WERI-Rb-1 (cell line): ENCODE measurements around the gene HSBP1.

ENCODE experiments used
- DNase-seq: peaks from one replicate; pipeline ENCODE4 v3.0.0-alpha.2; 2020
- H3K27ac ChIP-seq: fragments of 250-450 bp; sonication (Bioruptor Pico); 2 replicates; pipeline ENCODE4 v1.5.1; 2020; ENCODE audit warnings: mild to moderate bottlenecking, moderate library complexity
- H3K27me3 ChIP-seq: fragments of 250-450 bp; sonication (Bioruptor Pico); 2 replicates; pipeline ENCODE4 v1.5.1; 2021; ENCODE audit warnings: mild to moderate bottlenecking, low read depth, moderate library complexity; ENCODE audit not compliant: insufficient read depth, severe bottlenecking
- H3K36me3 ChIP-seq: fragments of 250-450 bp; sonication (Bioruptor Pico); 2 replicates; pipeline ENCODE4 v1.5.1; 2020; ENCODE audit warnings: mild to moderate bottlenecking, moderate library complexity
- H3K4me3 ChIP-seq: 2 replicates; pipeline ENCODE4 v1.5.1; 2011; ENCODE audit warnings: low read depth, mild to moderate bottlenecking, control low read depth, low read length
- H3K9me3 ChIP-seq: fragments of 250-450 bp; sonication (Bioruptor Pico); 2 replicates; pipeline ENCODE4 v1.5.1; 2021; ENCODE audit warnings: mild to moderate bottlenecking, moderate library complexity; ENCODE audit not compliant: severe bottlenecking
- TF ChIP-seq, protein P1 (sequence below): IDR thresholded peaks from 2 replicates; pipeline ENCODE4 v1.5.1; 2011; ENCODE audit warnings: low read depth, mild to moderate bottlenecking, control low read depth, inconsistent platforms, low read length

HSBP1 gene

DNA sequence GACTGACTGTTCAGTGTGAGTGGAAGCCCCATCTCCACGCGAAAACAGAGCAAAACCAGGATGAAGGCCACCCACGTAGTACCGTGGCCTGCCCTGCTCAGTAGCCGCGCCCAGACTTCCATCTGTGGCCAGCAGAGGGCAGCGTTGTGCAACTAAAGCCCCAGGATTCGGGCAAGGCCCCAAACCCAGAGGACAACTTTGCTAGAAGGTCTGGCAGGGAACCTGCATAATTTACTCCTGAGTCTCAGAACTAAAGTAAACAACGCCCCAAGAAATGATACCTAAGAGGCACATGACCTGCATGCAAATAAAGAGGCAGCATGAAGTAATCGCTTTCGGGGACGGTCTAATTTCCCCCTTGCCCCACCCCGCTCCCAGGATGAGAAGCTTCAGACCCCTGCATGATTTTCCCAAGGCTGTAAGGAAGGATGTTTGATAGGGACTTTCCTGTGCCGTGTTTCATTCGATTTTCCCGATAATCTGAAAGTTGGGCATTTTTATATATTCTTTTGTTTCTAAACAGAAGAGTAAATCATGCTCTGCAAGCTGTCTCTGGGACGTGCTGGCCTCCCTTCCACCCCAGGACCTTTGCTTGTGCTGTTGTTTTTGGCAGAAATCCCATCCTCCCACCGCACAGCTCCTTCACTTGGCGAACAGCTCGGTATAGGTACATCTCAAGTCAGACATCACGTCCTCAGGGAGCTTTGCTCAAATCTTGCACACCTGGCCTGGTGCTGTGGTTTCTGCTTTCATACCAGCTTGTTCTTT lies 18.6 kb downstream of the HSBP1 start:
- Histone ChIP-seq H3K4me3 (no peak overlapping the region), H3K36me3 (no peaks in the 10 kb centered on the region), H3K27me3 (no peaks in the 10 kb centered on the region), H3K27ac (no peak overlapping the region), H3K9me3 (no peaks in the 10 kb centered on the region)
- TF ChIP-seq, protein P1, sequence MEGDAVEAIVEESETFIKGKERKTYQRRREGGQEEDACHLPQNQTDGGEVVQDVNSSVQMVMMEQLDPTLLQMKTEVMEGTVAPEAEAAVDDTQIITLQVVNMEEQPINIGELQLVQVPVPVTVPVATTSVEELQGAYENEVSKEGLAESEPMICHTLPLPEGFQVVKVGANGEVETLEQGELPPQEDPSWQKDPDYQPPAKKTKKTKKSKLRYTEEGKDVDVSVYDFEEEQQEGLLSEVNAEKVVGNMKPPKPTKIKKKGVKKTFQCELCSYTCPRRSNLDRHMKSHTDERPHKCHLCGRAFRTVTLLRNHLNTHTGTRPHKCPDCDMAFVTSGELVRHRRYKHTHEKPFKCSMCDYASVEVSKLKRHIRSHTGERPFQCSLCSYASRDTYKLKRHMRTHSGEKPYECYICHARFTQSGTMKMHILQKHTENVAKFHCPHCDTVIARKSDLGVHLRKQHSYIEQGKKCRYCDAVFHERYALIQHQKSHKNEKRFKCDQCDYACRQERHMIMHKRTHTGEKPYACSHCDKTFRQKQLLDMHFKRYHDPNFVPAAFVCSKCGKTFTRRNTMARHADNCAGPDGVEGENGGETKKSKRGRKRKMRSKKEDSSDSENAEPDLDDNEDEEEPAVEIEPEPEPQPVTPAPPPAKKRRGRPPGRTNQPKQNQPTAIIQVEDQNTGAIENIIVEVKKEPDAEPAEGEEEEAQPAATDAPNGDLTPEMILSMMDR = peak; percentile 70
- DNase-seq = peak; percentile 64

GRCh38 chr16:83830091-83830768 lies 22.5 kb downstream of the HSBP1 start:
- no peak overlapping the region for H3K27ac ChIP-seq
- TF ChIP-seq, protein P1 = no peak
- H3K27me3 ChIP-seq = no peaks in the 10 kb centered on the region
- DNase-seq = no peak
- H3K9me3 ChIP-seq = no peaks in the 10 kb centered on the region
- no peaks in the 10 kb centered on the region for H3K36me3 ChIP-seq
- no peak overlapping the region for H3K4me3 ChIP-seq

GRCh38 chr16:83830769-83831455 lies 23.1 kb downstream of the HSBP1 start:
- H3K27ac ChIP-seq = no peak overlapping the region
- H3K4me3 ChIP-seq = no peak overlapping the region
- no peaks in the 10 kb centered on the region for H3K27me3 ChIP-seq
- TF ChIP-seq, protein P1 = no peak
- no peaks in the 10 kb centered on the region for H3K9me3 ChIP-seq
- H3K36me3 ChIP-seq = no peaks in the 10 kb centered on the region
- DNase-seq = no peak

- no peaks in the 10 kb centered on the region for H3K9me3 ChIP-seq
- TF ChIP-seq, protein P1 = no peak
- no peaks in the 10 kb centered on the region for H3K27me3 ChIP-seq
- no peak overlapping the region for H3K4me3 ChIP-seq
- H3K36me3 ChIP-seq = no peaks in the 10 kb centered on the region
- DNase-seq = no peak
- no peak overlapping the region for H3K27ac ChIP-seq
Measured at GRCh38 chr16:83831456-83831987, 23.7 kb downstream of the HSBP1 start.

DNA sequence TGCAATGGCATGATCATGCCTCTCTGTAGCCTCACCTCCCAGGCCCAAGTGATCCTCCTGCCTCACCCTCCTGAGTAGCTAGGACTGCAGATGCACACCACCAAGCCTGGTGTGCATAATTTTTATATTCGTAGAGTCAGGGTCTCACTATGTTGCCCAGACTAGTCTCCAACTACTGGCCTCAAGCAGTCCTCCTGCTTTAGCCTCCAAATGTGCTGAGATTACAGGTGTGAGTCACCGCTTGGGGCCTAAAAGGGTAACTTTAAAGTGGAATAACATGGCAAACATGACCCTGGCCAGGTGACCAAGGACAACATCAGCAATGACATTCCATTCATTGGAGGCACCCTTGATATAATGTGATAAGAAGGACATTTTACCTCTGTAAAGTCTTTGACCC lies 26.1 kb downstream of the HSBP1 start:
- Histone ChIP-seq H3K36me3 (no peaks in the 10 kb centered on the region), H3K4me3 (no peak overlapping the region), H3K27me3 (no peaks in the 10 kb centered on the region), H3K27ac (no peak overlapping the region), H3K9me3 (no peaks in the 10 kb centered on the region)
- DNase-seq = no peak
- TF ChIP-seq, protein P1 = no peak
